LoVo (cell line): ENCODE data around the gene TCF20.
A peak's percentile ranks its signal among the peaks of the same experiment; 100 is the strongest.

ENCODE experiments used
- DNase-seq: peaks from one replicate; pipeline ENCODE4 v3.0.0-alpha.2; 2016; ENCODE audit warnings: low spot score

The TCF20 gene

DNA sequence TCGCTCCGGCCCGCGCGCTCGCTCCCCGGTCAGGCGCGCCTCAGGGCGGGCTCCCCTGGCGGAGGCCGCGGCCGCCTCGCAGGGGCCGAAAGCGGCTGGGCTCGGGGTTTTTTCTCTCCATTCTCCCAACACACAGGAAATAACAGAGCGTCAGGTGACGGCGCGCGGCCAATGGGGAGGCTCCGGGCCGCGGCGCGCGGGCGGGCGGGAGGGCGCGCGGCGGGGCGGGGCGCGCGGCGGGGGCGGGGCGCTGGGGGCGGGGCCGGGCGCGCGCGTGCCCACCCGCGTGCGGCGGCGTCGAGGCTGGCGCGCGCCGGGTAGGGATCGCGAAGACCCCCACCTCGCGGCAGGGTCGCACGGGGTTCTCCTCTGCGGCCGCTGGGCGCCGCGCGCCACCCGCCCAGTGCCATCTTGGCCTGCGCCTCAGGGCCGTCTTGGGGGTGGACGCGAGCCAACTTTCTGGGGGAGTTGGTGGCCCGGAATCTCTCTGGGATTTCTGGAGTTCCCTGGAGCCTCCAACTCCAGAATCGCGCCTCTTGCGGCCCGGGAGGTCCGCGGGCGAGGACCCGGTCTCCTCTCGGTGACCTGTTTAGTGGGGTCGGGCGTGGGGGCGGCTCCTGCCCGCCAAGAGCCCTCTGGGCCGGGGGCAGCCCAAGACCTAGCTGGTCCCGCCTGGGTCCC lies at the start of gene TCF20:
TCF20 (minus strand) TSS at position 144 of the 681 bp plus-strand sequence. CDS start 55,348 bp downstream, outside the sequence.
- DNase-seq, result peak; percentile 78

DNA sequence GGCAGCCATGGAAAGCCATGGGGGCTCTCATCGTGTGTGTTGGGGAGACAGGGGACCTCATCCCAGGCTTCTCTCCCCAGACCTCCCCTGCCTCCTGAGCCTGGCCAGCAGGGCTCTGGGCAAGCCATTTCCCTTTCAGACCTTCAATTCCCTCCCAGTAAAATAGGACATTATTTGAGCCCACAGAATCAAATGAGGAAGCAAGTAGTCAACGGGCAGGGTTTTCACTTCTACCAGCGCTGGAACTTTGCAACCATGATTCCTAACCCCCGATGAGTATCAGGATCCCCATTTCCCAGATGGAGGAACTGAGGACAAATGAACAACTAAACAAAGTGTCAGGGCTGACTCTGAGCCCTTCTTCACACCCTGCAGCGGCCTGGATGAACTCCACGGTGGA lies 48.9 kb upstream of the TCF20 start:
- no peak for DNase-seq

DNA sequence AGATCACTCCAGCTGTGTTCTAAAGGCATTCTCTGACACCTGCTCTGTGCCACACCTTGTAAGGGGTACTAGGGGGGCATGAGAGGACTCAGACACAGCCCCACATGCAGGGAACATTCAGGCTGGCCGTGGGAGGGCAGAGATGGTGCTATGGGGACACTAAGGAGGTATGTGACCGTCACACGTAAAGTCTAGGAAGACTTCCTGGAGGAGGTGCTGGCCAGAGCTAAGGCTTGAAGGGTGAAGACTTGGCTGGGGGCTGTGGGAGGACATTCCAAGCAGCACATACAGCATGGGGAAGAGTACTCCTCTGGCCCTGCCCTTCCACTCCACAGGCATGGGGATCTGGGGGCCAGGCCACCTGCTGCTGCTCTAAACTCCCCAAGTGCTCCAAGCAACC lies 48.5 kb upstream of the TCF20 start:
- no peak for DNase-seq

DNA sequence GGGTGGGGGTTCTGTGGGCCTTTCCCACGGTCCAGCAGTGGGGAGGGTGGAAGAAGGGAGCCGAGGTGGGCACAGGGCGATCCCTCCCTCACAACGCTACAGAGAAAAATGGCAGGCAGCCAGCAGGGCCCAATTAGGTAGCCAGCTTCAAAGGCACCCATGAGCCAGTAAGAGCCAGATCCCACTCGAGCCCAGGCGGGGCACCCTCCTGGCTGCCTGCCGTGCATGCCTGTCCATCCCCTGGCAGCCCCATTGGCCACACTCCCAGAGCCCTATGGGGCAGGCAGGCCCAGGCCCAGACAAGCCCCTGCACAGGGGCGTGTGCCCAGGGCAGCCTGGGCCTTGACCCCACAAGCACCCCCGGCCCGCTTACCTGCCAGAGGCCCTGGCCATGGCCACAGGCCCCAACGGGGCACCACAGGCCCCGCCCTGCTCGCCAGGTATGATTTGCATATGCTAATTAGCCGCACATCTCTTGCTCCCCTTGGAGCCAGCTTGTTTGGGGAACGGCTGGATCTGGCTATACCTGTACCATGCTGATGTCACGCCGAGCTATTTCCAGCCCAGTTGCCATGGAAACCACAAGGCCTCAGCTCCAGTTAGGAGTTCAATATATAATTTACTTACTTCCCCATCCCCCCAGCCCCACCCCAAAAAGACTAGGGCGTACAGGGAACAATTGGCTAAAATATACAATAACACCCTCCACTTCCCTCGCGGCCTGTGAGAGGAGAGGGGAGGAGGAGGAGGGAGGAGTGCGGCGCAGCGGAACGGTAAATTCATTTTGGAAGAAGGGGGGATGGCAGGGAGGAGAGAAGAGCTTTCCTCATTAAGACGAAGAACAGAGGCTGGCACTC lies 47.5 kb upstream of the TCF20 start:
- peak; percentile 56 for DNase-seq

DNA sequence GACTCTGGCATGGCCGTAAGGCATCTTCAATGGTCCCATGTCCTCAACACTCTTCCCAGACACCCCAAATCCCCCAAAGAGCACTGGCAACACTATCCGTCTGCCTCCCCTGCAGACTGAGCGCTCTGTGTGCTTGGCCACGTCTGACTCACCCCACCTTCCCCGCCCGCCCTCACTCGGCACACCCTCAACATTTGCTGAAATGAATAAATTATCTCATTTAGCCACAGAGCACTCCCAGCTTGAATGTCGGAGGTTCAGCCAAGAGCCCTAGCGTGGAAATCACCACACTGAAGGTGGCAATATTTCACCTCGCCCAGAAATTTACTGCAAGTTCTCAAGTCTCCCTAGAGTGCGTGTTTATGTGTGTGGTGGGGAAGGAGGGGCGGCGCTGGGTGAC lies 46.6 kb upstream of the TCF20 start:
- peak; percentile 55 for DNase-seq

DNA sequence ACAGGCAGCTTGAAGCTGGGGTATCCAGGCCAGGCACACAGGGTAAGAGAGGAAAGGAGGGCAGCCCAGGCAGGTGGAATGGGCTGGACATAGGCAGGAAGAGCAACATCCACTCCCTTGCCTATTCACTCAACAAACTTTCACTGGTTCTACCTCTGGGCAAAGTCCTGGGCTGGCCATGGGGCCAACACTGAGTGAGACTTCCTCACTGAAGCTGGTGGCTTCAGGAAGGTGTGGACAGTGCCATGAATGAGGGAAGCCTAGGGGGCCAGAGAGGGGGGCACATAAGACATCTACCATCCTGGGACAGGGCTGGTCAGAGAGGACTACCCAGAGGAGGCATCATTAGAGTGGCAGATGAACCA lies 44.9 kb upstream of the TCF20 start:
- DNase-seq, result peak; percentile 19

DNA sequence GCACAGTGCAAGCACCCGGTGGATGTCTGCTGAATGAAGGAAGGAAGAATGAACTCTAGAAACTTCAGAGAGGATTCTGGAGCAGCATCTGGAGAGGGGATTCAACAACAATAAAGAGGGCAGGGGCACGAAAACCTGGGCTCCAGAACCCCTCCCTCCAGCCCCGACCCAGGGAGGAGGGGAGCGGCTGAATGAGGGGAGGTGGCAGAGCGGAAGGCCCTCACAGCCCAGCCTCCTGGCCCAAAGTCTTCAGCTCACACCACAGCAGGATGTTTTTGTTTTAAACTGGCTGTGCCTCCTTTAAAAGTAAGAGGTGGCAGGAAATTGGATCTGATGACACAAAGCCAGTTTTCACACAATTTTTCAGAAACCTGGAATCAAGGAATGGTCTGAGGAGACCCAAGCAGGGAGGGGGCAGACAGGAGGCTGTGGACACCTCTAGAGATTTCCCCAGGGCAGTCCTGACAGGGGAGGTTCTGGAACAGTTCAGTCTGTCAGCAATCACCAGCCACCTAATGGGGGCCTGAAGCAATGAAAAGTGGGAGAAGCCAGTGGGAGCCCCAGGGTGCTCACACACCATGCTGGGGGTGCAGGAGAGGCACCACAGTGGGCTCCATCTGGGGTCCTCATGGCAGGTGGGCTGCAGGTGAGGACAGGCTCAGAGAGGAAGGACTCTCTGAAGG lies 44.4 kb upstream of the TCF20 start:
- DNase-seq, result no peak

DNA sequence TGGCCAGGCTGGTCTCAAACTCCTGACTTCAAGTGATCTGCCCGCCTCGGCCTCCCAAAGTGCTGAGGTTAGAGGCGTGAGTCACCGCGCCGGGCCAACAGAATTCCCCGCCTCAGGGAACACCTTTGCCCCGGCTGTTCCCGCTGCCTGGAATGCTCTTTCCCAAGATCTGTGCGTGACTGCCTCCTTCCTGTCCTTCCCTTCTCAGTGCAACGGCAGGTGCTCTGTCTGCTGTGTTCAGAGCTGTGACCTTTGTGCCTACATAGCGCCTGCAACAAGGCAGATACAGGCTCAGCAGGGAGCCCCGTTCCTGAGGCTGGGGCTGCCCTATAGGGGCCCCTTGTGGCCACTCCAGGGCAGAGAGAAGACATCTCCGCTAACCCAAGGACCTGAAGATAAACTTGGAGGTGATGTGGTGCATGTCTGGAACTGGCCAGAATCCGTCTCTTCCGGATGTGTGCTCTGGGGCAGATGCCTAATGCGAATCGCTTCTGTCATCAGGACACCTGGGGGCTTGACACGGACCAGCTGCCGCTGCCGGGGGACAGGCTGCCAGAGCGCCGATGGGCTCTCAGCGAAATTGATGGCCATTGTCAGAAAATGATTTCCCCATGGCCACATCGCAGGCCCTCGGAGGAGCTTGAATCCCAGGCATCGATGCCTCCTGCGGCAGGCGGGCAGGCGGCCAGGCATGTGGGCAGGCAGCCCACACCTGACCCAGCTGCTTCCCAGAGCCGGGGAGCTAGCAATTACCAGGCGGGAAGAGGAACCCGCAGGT lies 43.5 kb upstream of the TCF20 start:
- peak; percentile 92 for DNase-seq

DNA sequence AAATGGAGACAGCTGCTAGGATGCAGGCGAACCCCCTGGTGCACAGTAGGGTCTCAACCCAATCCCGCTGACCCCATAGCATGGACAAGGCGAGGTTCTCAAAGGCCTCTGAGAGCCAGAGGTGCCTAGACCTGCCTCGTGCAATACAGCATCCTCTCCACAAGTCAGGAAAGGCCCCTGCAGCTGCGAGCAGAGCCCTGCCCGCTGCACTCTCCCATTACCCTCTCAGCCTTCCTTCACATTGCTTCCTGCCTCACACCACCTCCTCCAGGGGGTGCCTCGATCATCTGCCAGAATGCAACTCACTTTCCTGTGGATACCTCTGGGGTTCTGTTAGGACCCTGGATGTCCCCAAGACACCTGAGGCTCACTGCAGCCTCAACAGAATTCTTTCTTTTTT lies 42.8 kb upstream of the TCF20 start:
- DNase-seq, result no peak

DNA sequence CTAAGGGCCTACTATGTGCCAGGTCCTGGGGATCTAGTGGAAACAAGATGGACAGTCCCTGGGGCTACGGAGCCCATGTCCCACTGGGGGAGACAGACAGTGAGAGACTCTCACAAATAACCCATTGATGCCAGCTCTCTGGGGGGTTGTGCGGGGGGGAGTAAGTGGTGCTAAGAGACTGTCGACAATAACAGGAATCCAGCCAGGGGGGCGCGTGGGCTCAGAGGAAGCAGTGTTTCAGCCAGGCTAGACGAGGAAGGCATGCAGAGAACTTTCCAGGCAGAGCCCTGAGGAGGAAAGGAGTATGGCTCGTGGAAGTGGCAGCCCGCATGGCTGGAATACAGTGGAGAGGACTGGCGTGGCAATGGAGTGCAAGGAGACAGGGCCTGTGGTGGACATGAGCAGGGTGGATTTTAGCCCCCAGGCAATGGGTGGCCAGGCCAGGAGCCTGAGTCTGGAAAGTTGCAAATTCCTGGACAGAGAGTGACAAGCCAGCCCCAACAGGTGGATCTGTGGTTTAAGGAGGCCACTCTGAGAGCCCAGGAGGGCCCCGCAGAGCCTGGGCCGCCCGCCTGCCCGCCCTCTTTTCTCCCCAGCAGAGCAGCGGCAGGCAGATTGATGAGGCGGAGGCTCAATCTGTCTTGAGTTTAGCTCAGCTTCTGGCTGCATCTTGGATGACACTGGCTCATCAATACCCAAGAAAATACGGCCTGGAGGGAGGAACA lies 40.0 kb upstream of the TCF20 start:
- no peak for DNase-seq

DNA sequence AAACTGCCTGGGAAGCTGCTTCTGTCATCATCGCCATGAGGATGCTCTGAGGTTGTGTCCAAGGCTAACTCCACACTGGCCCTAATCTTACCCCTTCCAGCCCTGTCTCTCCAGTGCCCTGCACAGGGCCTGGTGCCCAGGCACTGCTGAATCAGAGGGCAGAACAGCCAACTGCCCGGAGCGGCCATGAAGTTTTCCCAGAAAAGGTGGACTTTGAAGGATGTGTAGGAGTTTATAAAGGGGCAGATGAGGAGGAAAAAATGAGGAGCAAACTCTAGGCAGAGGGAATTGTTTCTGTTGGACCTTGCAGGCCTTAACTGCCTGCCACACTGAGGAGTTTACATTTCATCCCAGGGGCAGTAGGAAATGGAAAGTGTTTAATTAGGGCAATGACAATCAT lies 39.4 kb upstream of the TCF20 start:
- DNase-seq, result no peak

DNA sequence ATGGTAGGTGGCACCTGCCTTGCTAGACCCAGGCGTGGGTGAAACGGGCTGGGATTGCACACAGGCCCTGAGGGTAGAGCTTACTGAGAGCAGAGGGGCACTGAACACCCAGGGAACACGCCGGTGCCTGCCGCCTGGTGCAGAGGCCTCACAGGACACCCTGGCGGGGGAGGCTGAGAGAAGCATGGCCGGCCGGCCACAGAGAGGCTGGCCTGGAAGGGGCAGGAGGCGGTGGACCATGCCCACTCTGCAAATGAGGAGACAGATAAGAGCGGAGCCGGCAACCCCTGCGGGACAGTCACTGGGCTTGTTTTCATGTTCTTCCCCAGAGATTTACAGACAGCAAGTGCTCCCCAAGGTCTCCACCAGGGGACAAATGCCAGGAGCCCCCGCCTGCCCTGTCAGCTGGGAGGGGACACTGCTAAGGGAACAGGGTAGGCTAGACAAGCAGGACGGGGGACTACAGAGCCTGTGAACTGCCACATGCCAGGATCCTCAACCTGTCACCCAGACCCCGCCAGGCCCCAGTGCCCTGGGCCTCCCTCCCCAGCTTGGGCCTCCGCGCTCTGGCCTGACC lies 38.5 kb upstream of the TCF20 start:
- DNase-seq, result no peak

DNA sequence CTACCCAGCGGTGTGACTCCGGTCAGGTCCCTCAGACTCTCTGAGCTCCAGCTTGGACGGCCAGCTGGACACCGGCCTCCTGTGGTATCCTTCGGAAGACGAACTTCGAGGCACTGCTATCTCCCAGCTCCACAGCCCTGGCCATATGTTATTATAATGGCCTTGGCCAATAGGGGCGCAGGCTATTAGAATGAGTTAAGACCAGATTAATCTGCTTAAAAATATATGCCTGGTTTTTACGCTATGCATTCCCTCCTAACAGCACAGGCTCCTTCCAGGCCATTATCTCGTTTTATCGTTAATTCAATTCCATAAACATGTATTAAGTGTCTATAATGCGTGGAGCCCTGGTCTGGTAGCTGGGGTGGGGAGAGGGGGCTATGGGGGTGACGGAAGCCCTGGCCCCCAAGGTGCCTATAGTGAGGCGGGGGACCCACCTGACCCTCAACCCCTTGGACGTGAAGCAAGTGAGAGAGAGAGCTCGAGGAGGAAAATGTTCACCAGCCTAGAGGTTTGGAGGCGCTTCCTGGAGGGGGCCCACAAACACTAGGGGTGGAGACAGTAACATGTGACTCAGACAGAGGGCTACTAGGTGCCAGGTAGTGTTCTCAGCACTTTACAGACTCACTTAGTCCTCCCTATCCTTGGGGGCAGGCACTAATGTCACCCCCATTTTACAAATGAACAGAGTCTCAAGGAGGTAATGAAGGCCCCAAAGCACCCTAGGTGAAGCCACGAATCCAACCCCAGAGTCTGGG lies 37.5 kb upstream of the TCF20 start:
- DNase-seq, result no peak

DNA sequence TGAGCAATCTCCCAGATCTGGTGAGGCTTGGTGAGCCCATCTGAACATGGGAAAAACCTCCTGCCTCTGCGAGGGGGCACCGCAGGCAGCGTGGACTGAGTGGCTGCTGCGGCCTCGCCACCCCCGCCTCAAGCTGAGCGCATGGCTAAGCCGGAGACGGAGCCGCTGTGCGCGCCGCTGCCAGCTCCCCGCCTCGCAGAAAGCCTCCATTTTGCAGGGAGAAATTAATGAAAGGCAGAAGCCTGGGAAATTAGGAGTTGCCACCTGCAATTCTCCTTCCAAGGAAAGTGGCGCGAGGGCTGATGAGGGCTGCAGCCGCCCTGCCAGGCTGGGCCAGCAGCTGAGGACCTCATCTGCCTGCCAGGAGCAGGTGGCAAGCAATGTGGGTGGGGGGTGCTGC lies 35.6 kb upstream of the TCF20 start:
- no peak for DNase-seq

DNA sequence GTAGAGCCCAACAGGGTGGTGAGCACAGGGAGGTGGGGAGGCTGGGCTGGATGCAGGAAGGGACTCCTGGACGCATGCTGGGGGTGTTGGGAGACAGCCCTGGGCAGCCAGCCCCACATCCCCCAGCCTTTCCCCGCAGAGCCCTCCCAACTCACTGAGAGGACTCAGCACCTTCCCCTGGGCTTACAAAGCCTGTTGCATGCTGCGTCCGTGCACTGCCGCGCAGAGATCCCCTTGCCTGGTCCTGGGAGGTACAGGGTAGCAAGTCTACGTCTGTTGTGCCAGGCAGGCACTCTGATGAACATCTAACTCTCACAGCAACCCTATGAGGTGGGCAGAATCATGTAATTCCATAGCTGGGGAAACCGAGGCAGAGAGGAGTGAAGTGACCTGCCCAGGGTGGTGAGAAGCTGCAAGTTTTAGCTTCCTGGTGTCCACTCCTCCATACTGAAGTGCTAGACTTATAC lies 33.9 kb upstream of the TCF20 start:
- no peak for DNase-seq

DNA sequence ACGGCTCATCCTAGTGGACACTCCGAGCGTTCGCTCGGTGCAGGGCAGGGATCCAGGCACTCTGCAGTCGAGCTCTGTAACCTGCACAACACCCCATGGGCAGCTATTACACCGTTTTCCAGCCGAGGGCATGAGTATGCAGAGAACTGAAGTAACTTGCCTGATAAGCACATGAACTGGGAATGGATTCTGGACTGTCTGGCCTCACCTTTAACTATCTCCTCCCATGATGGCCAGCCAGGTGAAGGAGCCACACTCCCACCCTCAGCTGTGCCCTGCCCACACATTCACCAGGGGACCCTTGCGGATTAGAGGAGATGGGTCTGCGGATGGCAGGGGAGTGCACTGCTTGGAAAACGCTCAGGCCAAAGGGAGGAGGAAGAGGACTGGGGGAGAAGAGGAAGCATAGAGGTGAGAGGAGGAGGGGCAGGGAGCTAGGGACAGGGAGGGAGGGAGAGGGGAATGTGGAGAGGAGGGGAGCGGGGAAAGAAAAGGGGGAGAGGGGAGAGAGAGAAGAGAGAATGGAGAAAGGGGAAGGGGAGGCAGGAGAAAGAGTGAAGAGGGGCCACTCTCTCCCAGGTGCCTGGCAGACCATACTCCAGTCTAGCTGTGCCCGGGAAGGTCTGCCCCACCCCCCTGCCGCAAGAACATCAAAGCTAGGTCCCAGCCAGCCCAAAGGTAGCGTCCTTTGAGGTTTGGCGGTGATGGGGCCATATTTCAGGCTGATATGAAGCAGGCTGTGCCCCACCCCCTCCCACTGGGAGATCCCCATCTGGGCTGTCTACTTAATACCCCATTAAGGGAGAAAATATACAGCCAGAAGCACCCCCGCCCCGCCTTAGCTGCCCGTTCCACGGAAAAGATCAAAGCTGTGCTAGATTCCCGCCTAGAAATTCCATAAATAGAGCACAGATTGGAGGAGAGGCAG lies 33.2 kb upstream of the TCF20 start:
- DNase-seq, result no peak

DNA sequence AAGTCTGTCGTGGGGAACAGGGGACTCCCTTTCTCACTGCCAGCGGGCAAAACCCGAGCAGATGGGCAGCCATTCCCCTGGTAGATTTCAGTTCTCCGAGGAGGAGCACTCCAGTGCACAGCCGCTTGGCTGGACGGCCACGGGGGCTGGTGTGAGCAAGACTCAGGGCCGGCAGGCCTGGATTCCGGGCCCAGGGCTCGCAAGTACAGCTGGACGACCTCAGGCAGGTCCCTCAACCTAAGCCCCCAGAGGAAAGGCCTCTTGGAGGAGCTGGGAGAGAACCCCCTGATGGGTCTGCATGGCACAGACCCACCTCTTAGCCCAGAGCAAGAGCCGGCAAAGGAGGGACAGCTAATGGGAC lies 31.3 kb upstream of the TCF20 start:
- DNase-seq, result no peak

DNA sequence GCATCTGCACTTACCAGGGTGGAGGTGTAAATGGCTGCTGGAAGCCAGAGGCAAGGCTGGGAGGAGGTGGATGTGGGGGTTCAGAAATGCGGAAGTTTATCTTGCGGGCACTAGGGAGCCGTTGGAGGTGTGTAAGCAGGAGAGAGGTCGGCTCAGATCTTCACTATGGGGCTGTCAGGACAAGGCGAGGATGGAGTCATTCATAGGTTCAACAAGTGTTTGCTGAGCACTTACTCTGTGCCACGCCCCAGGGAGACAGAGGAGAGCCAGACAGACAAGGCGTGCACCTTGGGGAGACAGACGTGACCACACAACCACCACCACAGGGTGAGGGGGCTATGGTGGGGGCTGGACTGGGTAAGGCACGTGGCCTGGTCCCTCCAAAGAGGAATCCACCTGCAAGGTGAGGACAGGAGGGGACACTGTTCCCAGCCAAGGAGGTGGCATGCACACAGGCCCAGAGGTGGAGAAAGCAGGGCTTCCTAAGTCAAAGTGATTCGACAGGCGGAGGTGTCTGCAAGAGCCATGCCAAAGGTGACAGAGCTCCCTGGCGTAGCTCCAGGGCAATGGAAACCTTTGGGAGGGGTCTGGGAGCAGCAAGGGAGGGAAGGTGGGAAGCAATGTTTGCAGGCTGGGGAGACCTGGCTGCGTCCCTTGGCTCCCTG lies 30.8 kb upstream of the TCF20 start:
- no peak for DNase-seq
